Mesenchymal stem cell (in vitro differentiated cells and primary cell): Measurements from ENCODE around the gene SLC31A1.
A peak's percentile ranks its signal among the peaks of the same experiment; 100 is the strongest.

Experiments used
- DNase-seq: peaks from one replicate; pipeline ENCODE4 v3.0.0-alpha.2; 2013
- H2AFZ ChIP-seq: one replicate; pipeline ENCODE4 v1.6.1; 2013; ENCODE audit warnings: low read depth, mild to moderate bottlenecking, control low read depth, inconsistent platforms, low read length, moderate library complexity
- H2AK5ac ChIP-seq: 2 replicates; pipeline ENCODE4 v1.6.1; 2013; ENCODE audit warnings: low read length, moderate library complexity, mild to moderate bottlenecking, inconsistent platforms; ENCODE audit not compliant: severe bottlenecking
- H2BK120ac ChIP-seq: one replicate; pipeline ENCODE4 v1.6.1; 2013; ENCODE audit warnings: low read depth, mild to moderate bottlenecking, inconsistent platforms, low read length, moderate library complexity
- H2BK12ac ChIP-seq, 2 experiments: one replicate each; pipeline ENCODE4 v1.6.1; 2013; ENCODE audit warnings: inconsistent platforms in 2 of 2, low read length in 2 of 2, mild to moderate bottlenecking in 2 of 2, moderate library complexity in 2 of 2, control low read depth in 1 of 2
- H2BK15ac ChIP-seq: one replicate; pipeline ENCODE4 v1.6.1; 2013; ENCODE audit warnings: mild to moderate bottlenecking, low read depth, inconsistent platforms; ENCODE audit not compliant: poor library complexity, severe bottlenecking
- H2BK5ac ChIP-seq: 2 replicates; pipeline ENCODE4 v1.6.1; 2013; ENCODE audit warnings: low read depth, mild to moderate bottlenecking, low read length, control low read depth, inconsistent platforms; ENCODE audit not compliant: poor library complexity, severe bottlenecking
- H3K14ac ChIP-seq, 2 experiments: one replicate each; pipeline ENCODE4 v1.6.1; 2013; ENCODE audit warnings: inconsistent platforms in 2 of 2, low read length in 2 of 2, control low read depth in 1 of 2, mild to moderate bottlenecking in 1 of 2, moderate library complexity in 1 of 2
- H3K18ac ChIP-seq, 2 experiments: one replicate each; pipeline ENCODE4 v1.6.1; 2013; ENCODE audit warnings: inconsistent platforms in 2 of 2, low read length in 2 of 2, control low read depth in 1 of 2, low read depth in 1 of 2, mild to moderate bottlenecking in 1 of 2
- H3K23ac ChIP-seq, 2 experiments: one replicate each; pipeline ENCODE4 v1.6.1; 2013; ENCODE audit warnings: inconsistent platforms in 2 of 2, low read length in 2 of 2, mild to moderate bottlenecking in 2 of 2, moderate library complexity in 2 of 2, control low read depth in 1 of 2
- H3K27ac ChIP-seq: 2 replicates; pipeline ENCODE4 v1.5.1; 2013; ENCODE audit warnings: mild to moderate bottlenecking, moderate library complexity, low read length, control low read depth, inconsistent platforms; ENCODE audit not compliant: poor library complexity, severe bottlenecking
- H3K27me3 ChIP-seq, 2 experiments: 2 replicates each; pipeline versions ENCODE4 v1.6.1 to v1.7.0; 2013; ENCODE audit warnings: low read length in 2 of 2, mild to moderate bottlenecking in 2 of 2, moderate library complexity in 2 of 2, control low read depth in 1 of 2, inconsistent platforms in 1 of 2; ENCODE audit not compliant: control insufficient read depth in 1 of 2, insufficient read depth in 1 of 2
- H3K36me3 ChIP-seq, 2 experiments: 2 replicates each; pipeline versions ENCODE4 v1.6.1 to v1.7.0; 2013; ENCODE audit warnings: low read length in 2 of 2, control low read depth in 1 of 2, inconsistent platforms in 1 of 2, low read depth in 1 of 2, mild to moderate bottlenecking in 1 of 2; ENCODE audit not compliant: insufficient read depth in 2 of 2, control insufficient read depth in 1 of 2
- H3K4ac ChIP-seq, 2 experiments: one replicate each; pipeline ENCODE4 v1.6.1; 2013; ENCODE audit warnings: inconsistent platforms in 2 of 2, low read length in 2 of 2, mild to moderate bottlenecking in 2 of 2, moderate library complexity in 2 of 2, control low read depth in 1 of 2, low read depth in 1 of 2
- H3K4me1 ChIP-seq: 2 replicates; pipeline ENCODE4 v1.6.1; 2013; ENCODE audit warnings: low read depth, low read length, control low read depth; ENCODE audit not compliant: control insufficient read depth, insufficient read depth
- H3K4me2 ChIP-seq: 2 replicates; pipeline ENCODE4 v1.6.1; 2013; ENCODE audit warnings: low read length, mild to moderate bottlenecking, inconsistent platforms; ENCODE audit not compliant: poor library complexity, severe bottlenecking
- H3K4me3 ChIP-seq, 2 experiments: 2 replicates each; pipeline versions ENCODE4 v1.5.1 to v1.7.0; 2013; ENCODE audit warnings: low read length in 2 of 2, mild to moderate bottlenecking in 2 of 2, control low read depth in 1 of 2, low read depth in 1 of 2; ENCODE audit not compliant: insufficient read depth in 1 of 2
- H3K79me1 ChIP-seq: replicated peaks from 2 replicates; pipeline ENCODE4 v1.6.1; 2013; ENCODE audit warnings: mild to moderate bottlenecking, control low read depth, low read length, inconsistent platforms; ENCODE audit not compliant: poor library complexity, severe bottlenecking
- H3K9ac ChIP-seq: 2 replicates; pipeline ENCODE4 v1.7.0; 2013; ENCODE audit warnings: mild to moderate bottlenecking, low read length, moderate library complexity
- H3K9me3 ChIP-seq: 2 replicates; pipeline ENCODE4 v1.7.0; 2013; ENCODE audit warnings: mild to moderate bottlenecking, low read length; ENCODE audit not compliant: control insufficient read depth
- H4K8ac ChIP-seq: one replicate; pipeline ENCODE4 v1.6.1; 2013; ENCODE audit warnings: inconsistent platforms, mild to moderate bottlenecking, low read length, moderate library complexity
- H4K91ac ChIP-seq: one replicate; pipeline ENCODE4 v1.6.1; 2013; ENCODE audit warnings: mild to moderate bottlenecking, low read length, inconsistent platforms
- WGBS: methylation state at CpG from one replicate; pipeline ENCODE4 v1.1.7; 2013; ENCODE audit warnings: mixed read lengths; 5-methylcytosine and 5-hydroxymethylcytosine counted together

SLC31A1 gene

DNA sequence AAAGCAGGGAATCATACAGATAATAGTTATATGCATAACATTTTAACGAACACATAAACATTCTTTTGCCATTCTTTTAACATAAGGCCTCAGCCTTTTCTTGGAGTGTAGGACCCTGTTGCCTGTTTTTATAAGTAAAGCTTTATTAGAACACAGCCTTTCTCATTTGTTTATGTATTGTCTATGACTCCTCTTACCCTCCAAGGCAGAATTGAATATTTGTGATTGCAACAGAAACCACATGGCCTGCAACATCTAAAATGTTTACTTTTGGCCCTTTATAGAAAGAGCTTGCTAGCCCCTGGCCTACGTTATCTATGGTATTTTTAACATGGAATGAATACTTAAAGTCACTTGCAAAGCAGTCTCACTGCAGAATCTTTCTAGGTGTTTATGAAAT, 2.6 kb downstream of the SLC31A1 start:
- Histone ChIP-seq H3K79me1 (peaks cover 25% of the 10 kb centered on the region), H3K14ac (no peak overlapping the region), H2AK5ac (no peak overlapping the region), H3K4me1 (no peaks in the 10 kb centered on the region), H2AFZ (no peak overlapping the region), H4K8ac (no peak overlapping the region), H2BK15ac (no peak overlapping the region), H2BK12ac (no peak overlapping the region), H3K4me3 (no peak overlapping the region), H3K9ac (peak overlapping the region; percentile 95), H4K91ac (no peak overlapping the region), H3K4me2 (no peak overlapping the region), H3K9me3 (no peaks in the 10 kb centered on the region), H3K27ac (no peak overlapping the region), H3K36me3 (peaks cover 0 to 26% of the 10 kb centered on the region in 2 experiments), H3K27me3 (no peaks in the 10 kb centered on the region), H3K18ac (no peak overlapping the region), H2BK120ac (no peak overlapping the region), H2BK5ac (no peak overlapping the region), H3K23ac (no peak overlapping the region), H3K4ac (no peak overlapping the region)
- no CpG with 5 or more reads among the region's 2 CpGs for WGBS
- peak; percentile 97 for DNase-seq

DNA sequence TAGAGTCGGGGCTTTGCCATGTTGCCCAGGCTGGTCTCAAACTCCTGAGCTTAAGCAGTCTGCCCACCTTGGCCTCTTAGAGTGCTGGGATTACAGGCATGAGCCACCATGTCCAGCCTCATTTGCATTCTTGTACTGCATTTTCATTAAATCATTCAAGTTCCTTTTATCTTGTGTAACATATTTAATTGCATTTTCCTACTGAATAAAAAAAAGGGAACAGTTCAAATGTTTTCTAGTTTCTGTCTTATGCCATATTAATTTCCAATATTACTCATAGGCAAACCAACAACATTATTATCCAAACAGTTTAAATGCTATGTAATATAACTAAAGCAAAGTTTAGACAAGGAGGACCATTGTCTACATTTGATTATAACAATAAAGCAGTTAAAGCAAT, 6.1 kb downstream of the SLC31A1 start:
- Histone ChIP-seq H4K91ac (no peak overlapping the region), H3K4ac (no peak overlapping the region), H4K8ac (no peak overlapping the region), H3K36me3 (peaks cover 2 to 30% of the 10 kb centered on the region in 2 experiments), H2BK120ac (no peak overlapping the region), H3K4me3 (no peak overlapping the region), H2AFZ (no peak overlapping the region), H3K27ac (no peak overlapping the region), H3K4me1 (no peaks in the 10 kb centered on the region), H2AK5ac (no peak overlapping the region), H3K79me1 (peaks cover 31% of the 10 kb centered on the region), H3K23ac (no peak overlapping the region), H3K14ac (no peak overlapping the region), H3K9ac (no peak overlapping the region), H3K4me2 (no peak overlapping the region), H3K18ac (no peak overlapping the region), H2BK12ac (no peak overlapping the region), H2BK15ac (no peak overlapping the region), H2BK5ac (no peak overlapping the region), H3K9me3 (no peaks in the 10 kb centered on the region), H3K27me3 (no peaks in the 10 kb centered on the region)
- no peak for DNase-seq
- WGBS, result 95% methylated on average over 1 of the region's 1 CpG

- Histone ChIP-seq H3K4me1 (no peaks in the 10 kb centered on the region), H3K4me2 (no peak overlapping the region), H3K4ac (no peak overlapping the region), H3K9ac (no peak overlapping the region), H3K18ac (no peak overlapping the region), H4K8ac (peak overlapping the region; percentile 42), H4K91ac (no peak overlapping the region), H3K27me3 (no peaks in the 10 kb centered on the region), H3K23ac (no peak overlapping the region), H3K9me3 (no peaks in the 10 kb centered on the region), H2BK15ac (no peak overlapping the region), H2BK120ac (no peak overlapping the region), H2BK5ac (no peak overlapping the region), H2BK12ac (no peak overlapping the region), H3K4me3 (no peak overlapping the region), H3K36me3 (peaks cover 2 to 30% of the 10 kb centered on the region in 2 experiments), H3K14ac (no peak overlapping the region), H3K79me1 (peaks cover 30% of the 10 kb centered on the region), H2AFZ (no peak overlapping the region), H2AK5ac (no peak overlapping the region), H3K27ac (no peak overlapping the region)
- WGBS, result 64% methylated on average over 3 of the region's 3 CpGs
- DNase-seq, result peak; percentile 66
These were observed 6.9 kb downstream of the SLC31A1 start for GRCh38 chr9:113228130-113228665.

GRCh38 chr9:113231701-113232100, 10.4 kb downstream of the SLC31A1 start:
- Histone ChIP-seq H4K8ac (no peak overlapping the region), H3K9me3 (no peaks in the 10 kb centered on the region), H3K4me2 (no peak overlapping the region), H3K4me1 (peaks cover 1% of the 10 kb centered on the region), H3K36me3 (peaks cover 2 to 19% of the 10 kb centered on the region in 2 experiments), H2AFZ (no peak overlapping the region), H3K18ac (peak overlapping the region in 1 of 2 experiments; percentile 62), H3K27ac (no peak overlapping the region), H3K9ac (no peak overlapping the region), H3K23ac (no peak overlapping the region), H2BK120ac (no peak overlapping the region), H3K4ac (no peak overlapping the region), H2BK15ac (no peak overlapping the region), H2AK5ac (no peak overlapping the region), H2BK12ac (no peak overlapping the region), H3K79me1 (peaks cover 24% of the 10 kb centered on the region), H3K4me3 (no peak overlapping the region), H3K14ac (no peak overlapping the region), H2BK5ac (no peak overlapping the region), H3K27me3 (no peaks in the 10 kb centered on the region), H4K91ac (no peak overlapping the region)
- DNase-seq, result no peak
- WGBS, result 100% methylated on average over 2 of the region's 2 CpGs
